Measurements from ENCODE around the gene SEPTIN3. TPM values are rescaled to one million over a fixed set of nuclear protein-coding genes. Genes with fewer than 3 reads are reported as not detected.

Gene SEPTIN3
- total RNA-seq, 1 donor from 2014 or later, result not detected

DNA sequence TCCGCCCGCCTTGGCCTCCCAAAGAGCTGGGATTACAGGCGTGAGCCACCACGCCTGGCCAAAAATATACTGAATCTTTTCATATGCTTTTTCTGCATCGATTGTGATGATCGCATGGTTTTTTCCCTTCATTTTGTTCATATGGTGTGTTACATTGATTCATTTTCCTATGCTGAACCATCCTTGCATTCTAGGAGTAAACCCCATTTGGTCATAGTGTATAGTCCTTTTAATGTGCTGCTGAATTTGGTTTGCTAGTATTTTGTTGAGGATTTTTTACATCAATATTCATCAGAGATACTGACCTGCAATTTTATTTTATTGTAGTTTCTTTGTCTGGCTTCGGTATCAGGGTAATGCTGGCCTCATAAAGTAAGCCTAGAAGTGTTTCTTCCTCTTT lies 41.5 kb downstream of the SEPTIN3 start:
- TF ChIP-seq, protein P1, sequence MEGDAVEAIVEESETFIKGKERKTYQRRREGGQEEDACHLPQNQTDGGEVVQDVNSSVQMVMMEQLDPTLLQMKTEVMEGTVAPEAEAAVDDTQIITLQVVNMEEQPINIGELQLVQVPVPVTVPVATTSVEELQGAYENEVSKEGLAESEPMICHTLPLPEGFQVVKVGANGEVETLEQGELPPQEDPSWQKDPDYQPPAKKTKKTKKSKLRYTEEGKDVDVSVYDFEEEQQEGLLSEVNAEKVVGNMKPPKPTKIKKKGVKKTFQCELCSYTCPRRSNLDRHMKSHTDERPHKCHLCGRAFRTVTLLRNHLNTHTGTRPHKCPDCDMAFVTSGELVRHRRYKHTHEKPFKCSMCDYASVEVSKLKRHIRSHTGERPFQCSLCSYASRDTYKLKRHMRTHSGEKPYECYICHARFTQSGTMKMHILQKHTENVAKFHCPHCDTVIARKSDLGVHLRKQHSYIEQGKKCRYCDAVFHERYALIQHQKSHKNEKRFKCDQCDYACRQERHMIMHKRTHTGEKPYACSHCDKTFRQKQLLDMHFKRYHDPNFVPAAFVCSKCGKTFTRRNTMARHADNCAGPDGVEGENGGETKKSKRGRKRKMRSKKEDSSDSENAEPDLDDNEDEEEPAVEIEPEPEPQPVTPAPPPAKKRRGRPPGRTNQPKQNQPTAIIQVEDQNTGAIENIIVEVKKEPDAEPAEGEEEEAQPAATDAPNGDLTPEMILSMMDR (IDR thresholded peaks at IDR 0.05; ENCODE audit: borderline replicate concordance), result no peak
- Histone ChIP-seq H3K4me3 (no peak overlapping the region), H3K27ac (replicated peaks) (no peak overlapping the region), H3K27me3 (ENCODE audit: low read depth) (peaks cover 20% of the 10 kb centered on the region), H3K36me3 (no peaks in the 10 kb centered on the region), H3K4me1 (no peaks in the 10 kb centered on the region), H3K9me3 (replicated peaks) (peaks cover 38% of the 10 kb centered on the region)
- no peak for DNase-seq
- intact Hi-C loops (cut with micrococcal nuclease), result no loop called here

DNA sequence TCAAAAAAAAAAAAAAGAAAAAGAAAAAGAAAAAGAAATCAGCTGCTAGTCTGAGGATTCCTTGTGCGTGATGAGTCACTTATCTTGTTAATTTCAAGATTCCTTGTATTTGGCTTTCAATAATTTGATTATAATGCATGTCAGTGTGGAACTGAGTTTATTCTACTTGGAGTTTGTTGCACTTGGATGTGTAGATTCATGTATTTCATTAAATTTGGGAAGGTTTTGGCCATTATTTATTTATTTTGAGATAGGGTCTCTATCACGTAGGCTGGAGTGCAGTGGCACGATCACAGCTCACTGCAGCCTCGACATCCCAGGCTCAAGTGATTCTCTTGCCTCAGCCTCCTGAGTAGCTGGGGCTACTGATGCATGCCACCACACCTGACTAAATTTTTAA lies 44.1 kb downstream of the SEPTIN3 start:
- H3K9me3 ChIP-seq (replicated peaks), result peaks cover 33% of the 10 kb centered on the region
- H3K4me3 ChIP-seq, result no peak overlapping the region
- no peak for DNase-seq
- TF ChIP-seq, protein P1 (IDR thresholded peaks at IDR 0.05; ENCODE audit: borderline replicate concordance), result no peak
- intact Hi-C loops (cut with micrococcal nuclease), result no loop called here
- peaks cover 35% of the 10 kb centered on the region for H3K27me3 ChIP-seq (ENCODE audit: low read depth)
- no peaks in the 10 kb centered on the region for H3K36me3 ChIP-seq
- no peaks in the 10 kb centered on the region for H3K4me1 ChIP-seq
- H3K27ac ChIP-seq (replicated peaks), result no peak overlapping the region

DNA sequence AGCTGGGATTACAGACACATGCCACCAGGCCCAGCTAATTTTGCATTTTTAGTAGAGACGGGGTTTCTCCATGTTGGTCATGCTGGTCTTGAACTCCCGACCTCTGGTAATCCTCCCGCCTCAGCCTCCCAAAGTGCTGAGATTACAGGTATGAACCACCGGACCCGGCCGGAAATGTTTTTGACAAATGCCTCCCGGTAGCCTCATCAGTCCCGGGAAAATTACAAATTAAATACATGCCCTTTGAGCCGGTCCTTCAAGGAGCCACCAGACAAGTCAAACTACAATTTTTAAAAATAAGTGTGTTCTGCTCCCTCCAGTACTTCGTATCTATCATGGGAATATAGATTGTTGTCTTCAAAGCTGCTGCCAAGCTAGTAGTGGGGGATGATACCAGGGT lies 46.9 kb downstream of the SEPTIN3 start:
- intact Hi-C loops (cut with micrococcal nuclease), result no loop called here
- H3K4me1 ChIP-seq, result no peaks in the 10 kb centered on the region
- TF ChIP-seq, protein P1 (IDR thresholded peaks at IDR 0.05; ENCODE audit: borderline replicate concordance), result no peak
- DNase-seq, result no peak
- peaks cover 8% of the 10 kb centered on the region for H3K9me3 ChIP-seq (replicated peaks)
- H3K27me3 ChIP-seq (ENCODE audit: low read depth), result peaks cover 28% of the 10 kb centered on the region
- no peaks in the 10 kb centered on the region for H3K36me3 ChIP-seq
- H3K4me3 ChIP-seq, result no peak overlapping the region
- no peak overlapping the region for H3K27ac ChIP-seq (replicated peaks)

DNA sequence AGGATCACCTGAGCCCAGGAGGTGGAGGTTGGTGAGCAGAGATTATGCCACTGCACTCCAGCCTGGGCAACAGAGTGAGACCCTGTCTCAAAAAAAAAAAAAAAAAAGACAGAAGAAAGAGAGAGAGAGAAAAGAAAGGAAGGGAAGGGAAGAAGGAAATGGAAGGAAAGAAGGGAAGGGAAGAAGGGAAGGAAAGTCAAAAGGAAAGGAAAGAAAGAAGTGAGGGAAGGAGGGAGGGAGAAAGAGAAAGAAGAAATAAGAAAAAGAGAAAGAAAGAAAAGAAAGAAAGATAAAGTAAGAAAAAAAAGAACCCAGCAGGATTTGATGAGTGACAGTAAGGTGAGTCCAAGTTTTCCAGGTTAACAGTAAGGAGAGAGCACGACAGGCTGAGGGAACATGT lies 49.0 kb downstream of the SEPTIN3 start:
- Histone ChIP-seq H3K27me3 (ENCODE audit: low read depth) (peaks cover 27% of the 10 kb centered on the region), H3K27ac (replicated peaks) (no peak overlapping the region), H3K9me3 (replicated peaks) (no peaks in the 10 kb centered on the region), H3K4me3 (no peak overlapping the region), H3K4me1 (no peaks in the 10 kb centered on the region), H3K36me3 (no peaks in the 10 kb centered on the region)
- TF ChIP-seq, protein P1 (IDR thresholded peaks at IDR 0.05; ENCODE audit: borderline replicate concordance), result no peak
- no peak for DNase-seq
- intact Hi-C loops (cut with micrococcal nuclease), result no loop called here

Other genes starting within 250 kb of the SEPTIN3 start
- gene CCDC134, start 168.8 kb upstream of the SEPTIN3 start, total RNA-seq, result 3.9 TPM
- 74.5 TPM for gene SREBF2, start 136.3 kb upstream of the SEPTIN3 start, total RNA-seq
- gene SHISA8, start 54.4 kb upstream of the SEPTIN3 start, total RNA-seq, result 2.2 TPM
- 0.55 TPM for gene TNFRSF13C, start 42.6 kb upstream of the SEPTIN3 start, total RNA-seq
- 0.47 TPM for gene CENPM, start 22.3 kb upstream of the SEPTIN3 start, total RNA-seq
- gene WBP2NL, start 29.3 kb downstream of the SEPTIN3 start, total RNA-seq, result 0.22 TPM
- gene NAGA, start 101.4 kb downstream of the SEPTIN3 start, total RNA-seq, result 11.7 TPM
- 3.4 TPM for gene PHETA2, start 104.8 kb downstream of the SEPTIN3 start, total RNA-seq
- 153 TPM for gene SMDT1, start 110.3 kb downstream of the SEPTIN3 start, total RNA-seq
- 270 TPM for gene NDUFA6, start 121.3 kb downstream of the SEPTIN3 start, total RNA-seq
- gene CYP2D6, start 161.4 kb downstream of the SEPTIN3 start, total RNA-seq, result 0.16 TPM